HG03108 (cell line): Measurements from ENCODE around the gene PCDHGB4.
"Not testable (repeated sequence)": the region's sequence is repeated elsewhere in the genome, so short reads cannot be mapped to it uniquely, and the experiment has no call there.

ENCODE experiments used
- ATAC-seq: cut with Tn5 transposase; IDR thresholded peaks from one replicate; pipeline ENCODE4 v1.9.1; 2021; ENCODE audit warnings: moderate library complexity; ENCODE audit not compliant: unreplicated experiment

Gene PCDHGB4

DNA sequence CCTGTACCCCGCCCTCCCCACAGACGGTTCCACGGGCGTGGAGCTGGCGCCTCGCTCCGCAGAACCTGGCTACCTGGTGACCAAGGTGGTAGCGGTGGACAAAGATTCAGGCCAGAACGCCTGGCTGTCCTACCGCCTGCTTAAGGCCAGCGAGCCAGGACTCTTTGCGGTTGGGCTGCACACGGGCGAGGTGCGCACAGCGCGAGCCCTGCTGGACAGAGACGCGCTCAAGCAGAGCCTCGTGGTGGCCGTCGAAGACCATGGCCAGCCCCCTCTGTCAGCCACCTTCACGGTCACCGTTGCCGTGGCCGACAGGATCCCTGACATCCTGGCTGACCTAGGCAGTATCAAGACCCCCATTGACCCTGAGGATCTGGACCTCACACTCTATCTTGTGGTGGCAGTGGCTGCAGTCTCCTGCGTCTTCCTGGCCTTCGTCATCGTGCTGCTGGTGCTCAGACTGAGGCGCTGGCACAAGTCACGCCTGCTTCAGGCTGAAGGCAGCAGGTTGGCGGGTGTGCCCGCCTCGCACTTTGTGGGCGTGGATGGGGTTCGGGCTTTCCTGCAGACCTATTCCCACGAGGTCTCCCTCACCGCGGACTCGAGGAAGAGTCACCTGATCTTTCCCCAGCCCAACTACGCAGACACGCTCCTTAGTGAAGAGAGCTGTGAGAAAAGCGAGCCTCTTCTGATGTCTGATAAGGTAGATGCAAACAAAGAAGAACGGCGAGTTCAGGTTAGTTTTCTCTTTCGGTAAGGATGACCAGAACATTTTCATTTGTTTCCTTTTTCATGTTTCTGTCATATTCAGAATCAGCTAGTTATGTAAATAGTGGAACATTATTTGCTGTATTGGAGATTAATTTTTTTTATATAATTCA is 21.2 kb upstream of the PCDHGB4 start:
- ATAC-seq = no peak

GRCh38 chr5:141369994-141370848 is 17.3 kb upstream of the PCDHGB4 start, which contains the start of gene PCDHGB3:
Gene PCDHGB3 (plus strand): TSS chr5:141370242. CDS start chr5:141370395, 153 bp downstream.
- ATAC-seq = peak; percentile 82

GRCh38 chr5:141371572-141372475 is 15.7 kb upstream of the PCDHGB4 start:
- ATAC-seq = no peak

DNA sequence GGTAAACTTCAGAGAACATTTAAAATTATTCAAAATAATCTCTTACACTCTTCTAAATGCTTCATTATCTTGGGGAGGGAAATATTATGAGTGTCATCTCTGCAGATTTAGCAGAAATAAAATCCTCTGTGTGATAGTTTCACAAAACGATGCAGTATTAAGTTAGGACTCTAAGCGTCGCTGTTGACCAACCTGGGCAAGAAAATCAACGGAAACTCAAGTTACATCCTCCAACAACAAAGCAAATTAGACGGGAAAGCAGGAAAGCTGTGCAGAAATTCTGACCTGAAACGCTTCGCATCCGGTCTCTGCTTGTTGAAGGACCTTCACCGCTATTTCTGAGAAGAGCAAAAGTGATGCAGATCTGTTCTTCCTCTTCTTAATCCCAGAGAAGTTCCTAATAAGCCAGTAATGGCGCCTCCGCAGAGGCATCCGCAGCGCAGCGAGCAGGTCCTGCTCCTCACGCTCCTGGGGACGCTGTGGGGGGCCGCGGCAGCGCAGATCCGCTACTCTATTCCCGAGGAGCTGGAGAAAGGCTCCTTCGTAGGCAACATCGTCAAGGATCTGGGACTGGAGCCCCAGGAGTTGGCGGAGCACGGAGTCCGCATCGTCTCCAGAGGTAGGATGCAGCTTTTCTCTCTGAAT is 13.7 kb upstream of the PCDHGB4 start, which contains the start of gene PCDHGA6:
Gene PCDHGA6, plus strand, starts transcription at position 219 of the 645 bp plus-strand sequence. Its CDS starts 193 bp downstream, at position 412.
- no peak for ATAC-seq

DNA sequence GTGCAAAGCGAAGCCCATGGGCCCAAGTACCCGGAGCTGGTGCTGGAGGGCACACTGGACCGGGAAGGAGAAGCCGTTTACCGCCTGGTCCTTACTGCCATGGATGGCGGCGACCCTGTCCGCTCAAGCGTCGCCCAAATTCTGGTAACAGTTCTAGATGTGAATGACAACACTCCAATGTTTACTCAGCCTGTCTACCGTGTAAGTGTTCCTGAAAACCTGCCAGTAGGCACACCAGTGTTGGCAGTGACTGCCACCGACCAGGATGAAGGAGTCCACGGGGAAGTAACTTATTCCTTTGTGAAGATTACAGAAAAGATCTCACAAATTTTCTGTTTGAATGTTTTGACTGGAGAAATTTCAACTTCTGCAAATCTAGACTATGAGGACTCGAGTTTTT is 12.9 kb upstream of the PCDHGB4 start:
- ATAC-seq = no peak

DNA sequence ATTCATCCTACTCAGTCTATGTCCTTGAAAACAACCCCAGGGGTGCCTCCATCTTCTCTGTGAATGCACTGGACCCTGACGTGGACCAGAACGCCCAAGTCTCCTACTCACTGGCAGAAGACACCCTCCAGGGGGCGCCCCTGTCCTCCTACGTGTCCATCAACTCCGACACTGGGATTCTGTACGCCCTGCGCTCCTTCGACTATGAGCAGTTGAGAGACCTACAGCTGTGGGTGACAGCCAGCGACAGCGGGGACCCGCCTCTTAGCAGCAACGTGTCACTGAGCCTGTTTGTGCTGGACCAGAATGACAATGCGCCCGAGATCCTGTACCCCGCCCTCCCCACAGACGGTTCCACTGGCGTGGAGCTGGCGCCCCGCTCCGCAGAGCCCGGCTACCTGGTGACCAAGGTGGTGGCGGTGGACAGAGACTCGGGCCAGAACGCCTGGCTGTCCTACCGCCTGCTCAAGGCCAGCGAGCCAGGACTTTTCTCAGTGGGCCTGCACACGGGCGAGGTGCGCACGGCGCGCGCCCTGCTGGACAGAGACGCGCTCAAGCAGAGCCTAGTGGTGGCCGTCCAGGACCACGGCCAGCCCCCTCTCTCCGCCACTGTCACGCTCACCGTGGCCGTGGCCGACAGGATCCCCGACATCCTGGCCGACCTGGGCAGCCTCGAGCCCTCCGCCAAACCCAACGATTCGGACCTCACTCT is 11.9 kb upstream of the PCDHGB4 start:
- ATAC-seq = not testable (repeated sequence)

- no peak for ATAC-seq
These were observed 4.8 kb upstream of the PCDHGB4 start, which contains the start of gene PCDHGA7 for GRCh38 chr5:141382469-141383294. Gene PCDHGA7 (plus strand): TSS chr5:141382742. CDS start chr5:141382900, 158 bp downstream.

DNA sequence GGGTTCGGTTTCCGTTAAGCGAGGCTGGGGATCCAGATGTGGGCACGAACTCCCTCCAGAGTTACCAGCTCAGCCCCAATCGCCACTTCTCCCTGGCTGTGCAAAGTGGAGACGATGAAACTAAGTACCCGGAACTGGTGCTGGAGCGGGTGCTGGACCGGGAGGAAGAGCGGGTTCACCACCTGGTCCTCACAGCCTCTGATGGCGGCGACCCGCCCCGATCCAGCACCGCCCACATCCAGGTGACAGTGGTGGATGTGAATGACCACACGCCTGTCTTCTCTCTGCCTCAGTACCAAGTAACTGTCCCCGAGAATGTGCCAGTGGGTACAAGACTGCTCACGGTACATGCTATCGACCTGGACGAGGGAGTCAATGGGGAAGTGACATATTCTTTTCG is 4.2 kb upstream of the PCDHGB4 start:
- ATAC-seq = no peak

DNA sequence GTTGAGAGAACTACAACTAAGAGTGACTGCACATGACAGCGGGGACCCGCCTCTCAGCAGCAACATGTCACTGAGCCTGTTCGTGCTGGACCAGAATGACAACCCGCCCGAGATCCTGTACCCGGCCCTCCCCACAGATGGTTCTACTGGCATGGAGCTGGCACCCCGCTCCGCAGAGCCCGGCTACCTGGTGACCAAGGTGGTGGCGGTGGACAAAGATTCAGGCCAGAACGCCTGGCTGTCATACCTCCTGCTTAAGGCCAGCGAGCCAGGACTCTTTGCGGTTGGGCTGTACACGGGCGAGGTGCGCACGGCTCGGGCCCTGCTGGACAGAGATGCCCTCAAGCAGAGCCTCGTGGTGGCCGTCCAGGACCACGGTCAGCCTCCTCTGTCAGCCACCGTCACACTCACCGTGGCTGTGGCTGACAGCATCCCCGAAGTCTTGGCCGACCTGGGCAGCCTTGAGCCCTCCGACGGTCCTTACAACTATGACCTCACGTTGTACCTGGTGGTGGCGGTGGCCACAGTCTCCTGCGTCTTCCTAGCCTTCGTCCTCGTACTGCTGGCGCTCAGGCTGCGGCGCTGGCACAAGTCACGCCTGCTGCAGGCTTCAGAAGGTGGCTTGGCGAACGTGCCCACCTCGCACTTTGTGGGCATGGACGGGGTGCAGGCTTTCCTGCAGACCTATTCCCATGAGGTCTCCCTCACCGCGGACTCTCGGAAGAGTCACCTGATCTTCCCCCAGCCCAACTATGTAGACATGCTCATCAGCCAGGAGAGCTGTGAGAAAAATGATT is 2.8 kb upstream of the PCDHGB4 start:
- no peak for ATAC-seq

GRCh38 chr5:141388661-141389060 is 1.2 kb downstream of the PCDHGB4 start:
- no peak for ATAC-seq

DNA sequence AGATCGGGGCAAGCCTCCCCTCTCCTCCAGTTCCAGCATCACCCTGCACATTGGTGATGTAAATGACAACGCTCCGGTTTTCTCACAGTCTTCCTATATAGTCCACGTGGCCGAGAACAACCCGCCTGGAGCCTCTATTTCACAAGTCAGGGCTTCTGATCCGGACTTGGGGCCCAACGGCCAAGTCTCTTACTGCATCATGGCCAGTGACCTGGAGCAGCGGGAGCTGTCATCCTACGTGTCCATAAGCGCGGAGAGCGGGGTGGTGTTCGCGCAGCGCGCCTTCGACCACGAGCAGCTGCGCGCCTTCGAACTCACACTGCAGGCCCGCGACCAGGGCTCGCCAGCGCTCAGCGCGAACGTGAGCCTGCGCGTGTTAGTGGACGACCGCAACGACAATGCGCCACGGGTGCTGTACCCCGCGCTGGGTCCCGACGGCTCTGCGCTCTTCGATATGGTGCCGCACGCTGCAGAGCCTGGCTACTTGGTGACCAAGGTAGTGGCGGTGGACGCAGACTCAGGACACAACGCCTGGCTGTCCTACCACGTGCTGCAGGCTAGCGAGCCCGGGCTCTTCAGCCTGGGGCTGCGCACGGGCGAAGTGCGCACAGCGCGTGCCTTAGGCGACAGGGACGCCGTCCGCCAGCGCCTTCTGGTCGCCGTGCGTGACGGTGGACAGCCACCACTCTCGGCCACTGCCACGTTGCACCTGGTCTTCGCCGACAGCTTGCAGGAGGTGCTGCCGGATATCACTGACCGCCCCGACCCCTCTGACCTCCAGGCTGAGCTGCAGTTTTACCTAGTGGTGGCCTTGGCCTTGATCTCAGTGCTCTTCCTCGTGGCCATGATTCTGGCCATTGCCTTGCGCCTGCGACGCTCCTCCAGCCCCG is 1.9 kb downstream of the PCDHGB4 start:
- no peak for ATAC-seq

DNA sequence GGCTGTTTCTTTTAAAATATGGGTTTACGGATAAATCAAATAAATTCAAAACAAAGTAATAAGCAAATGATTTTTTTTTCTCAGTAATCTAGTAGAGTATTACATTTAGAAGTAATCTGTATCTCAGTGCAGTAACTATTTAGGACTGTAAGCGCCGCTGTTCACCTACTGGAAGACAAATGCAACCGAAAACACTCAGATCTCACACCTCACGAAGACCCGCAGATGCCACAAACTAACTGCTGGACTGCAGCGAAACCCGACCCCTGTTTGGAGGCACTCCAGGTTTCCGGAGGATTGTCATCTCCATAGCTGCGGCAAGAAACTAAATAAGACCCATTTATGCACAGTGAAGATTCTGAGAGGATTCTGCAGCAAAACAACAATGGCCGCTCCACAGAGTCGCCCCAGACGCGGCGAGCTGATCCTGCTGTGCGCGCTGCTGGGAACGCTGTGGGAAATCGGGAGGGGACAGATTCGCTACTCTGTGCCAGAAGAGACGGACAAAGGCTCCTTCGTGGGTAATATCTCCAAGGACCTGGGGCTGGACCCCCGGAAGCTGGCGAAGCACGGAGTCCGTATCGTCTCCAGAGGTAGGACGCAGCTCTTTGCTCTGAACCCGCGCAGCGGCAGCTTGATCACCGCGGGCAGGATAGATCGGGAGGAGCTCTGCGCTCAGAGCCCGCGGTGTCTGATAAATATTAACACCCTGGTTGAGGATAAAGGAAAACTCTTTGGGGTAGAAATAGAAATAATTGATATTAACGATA is 5.1 kb downstream of the PCDHGB4 start, which contains the start of gene PCDHGA8:
Gene PCDHGA8, plus strand, starts transcription at position 205 of the 770 bp plus-strand sequence. Its CDS starts 181 bp downstream, at position 386.
- ATAC-seq = no peak

- ATAC-seq = no peak
These were observed 5.8 kb downstream of the PCDHGB4 start for GRCh38 chr5:141393267-141393666.

DNA sequence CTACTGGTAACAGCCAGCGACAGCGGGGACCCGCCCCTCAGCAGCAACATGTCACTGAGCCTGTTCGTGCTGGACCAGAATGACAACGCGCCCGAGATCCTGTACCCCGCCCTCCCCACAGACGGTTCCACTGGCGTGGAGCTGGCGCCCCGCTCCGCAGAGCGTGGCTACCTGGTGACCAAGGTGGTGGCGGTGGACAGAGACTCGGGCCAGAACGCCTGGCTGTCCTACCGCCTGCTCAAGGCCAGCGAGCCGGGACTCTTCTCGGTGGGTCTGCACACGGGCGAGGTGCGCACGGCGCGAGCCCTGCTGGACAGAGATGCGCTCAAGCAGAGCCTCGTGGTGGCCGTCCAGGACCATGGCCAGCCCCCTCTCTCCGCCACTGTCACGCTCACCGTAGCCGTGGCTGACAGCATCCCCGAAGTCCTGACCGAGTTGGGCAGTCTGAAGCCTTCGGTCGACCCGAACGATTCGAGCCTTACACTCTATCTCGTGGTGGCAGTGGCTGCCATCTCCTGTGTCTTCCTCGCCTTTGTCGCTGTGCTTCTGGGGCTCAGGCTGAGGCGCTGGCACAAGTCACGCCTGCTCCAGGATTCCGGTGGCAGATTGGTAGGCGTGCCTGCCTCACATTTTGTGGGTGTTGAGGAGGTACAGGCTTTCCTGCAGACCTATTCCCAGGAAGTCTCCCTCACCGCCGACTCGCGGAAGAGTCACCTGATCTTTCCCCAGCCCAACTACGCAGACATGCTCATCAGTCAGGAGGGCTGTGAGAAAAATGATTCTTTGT is 7.1 kb downstream of the PCDHGB4 start:
- not testable (repeated sequence) for ATAC-seq
